ENCODE results near the gene TET3.

The TET3 gene

DNA sequence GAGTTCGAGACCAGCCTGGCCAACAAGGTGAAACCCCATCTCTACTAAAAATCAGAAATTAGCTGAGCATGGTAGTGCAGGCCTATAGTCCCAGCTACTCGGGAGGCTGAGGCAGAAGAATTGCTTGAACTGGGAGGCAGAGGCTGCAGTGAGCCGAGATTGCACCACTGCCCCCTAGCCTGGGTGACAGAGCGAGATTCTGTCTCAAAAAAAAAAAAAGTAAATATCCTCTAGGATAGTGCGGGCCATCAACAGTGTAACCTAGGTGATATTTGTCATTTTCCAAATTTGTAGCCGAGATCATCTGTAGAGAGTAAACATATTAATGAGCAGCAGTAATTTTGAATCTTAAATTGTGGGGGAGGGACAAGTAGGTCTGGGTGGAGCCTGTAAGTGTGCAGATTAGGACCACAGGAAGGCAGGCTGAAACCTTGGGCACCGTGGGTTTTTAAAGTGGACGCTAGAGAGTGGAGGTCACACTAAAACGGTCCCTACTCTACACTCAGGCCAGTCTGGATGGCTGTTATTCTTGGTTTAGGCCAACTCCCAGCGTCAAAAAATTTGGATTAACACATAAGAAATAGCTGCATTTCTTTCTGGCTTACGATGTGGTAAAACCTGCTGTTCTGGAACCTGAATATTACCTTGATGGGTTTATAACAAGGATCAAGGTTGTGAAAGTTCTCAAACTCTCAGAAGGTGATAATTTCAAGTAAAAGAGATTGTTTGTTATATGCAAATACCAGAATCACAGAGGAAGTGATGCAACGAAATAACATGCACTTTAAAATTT lies 22.7 kb upstream of the TET3 start:
- H3K36me3 ChIP-seq: peaks cover 24 to 42% (median 32%) of the 10 kb centered on the region in 3 donors
- no peak overlapping the region for H3K27ac ChIP-seq
- TF ChIP-seq, protein P1, sequence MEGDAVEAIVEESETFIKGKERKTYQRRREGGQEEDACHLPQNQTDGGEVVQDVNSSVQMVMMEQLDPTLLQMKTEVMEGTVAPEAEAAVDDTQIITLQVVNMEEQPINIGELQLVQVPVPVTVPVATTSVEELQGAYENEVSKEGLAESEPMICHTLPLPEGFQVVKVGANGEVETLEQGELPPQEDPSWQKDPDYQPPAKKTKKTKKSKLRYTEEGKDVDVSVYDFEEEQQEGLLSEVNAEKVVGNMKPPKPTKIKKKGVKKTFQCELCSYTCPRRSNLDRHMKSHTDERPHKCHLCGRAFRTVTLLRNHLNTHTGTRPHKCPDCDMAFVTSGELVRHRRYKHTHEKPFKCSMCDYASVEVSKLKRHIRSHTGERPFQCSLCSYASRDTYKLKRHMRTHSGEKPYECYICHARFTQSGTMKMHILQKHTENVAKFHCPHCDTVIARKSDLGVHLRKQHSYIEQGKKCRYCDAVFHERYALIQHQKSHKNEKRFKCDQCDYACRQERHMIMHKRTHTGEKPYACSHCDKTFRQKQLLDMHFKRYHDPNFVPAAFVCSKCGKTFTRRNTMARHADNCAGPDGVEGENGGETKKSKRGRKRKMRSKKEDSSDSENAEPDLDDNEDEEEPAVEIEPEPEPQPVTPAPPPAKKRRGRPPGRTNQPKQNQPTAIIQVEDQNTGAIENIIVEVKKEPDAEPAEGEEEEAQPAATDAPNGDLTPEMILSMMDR (IDR thresholded peaks at IDR 0.05): no peak
- H3K27me3 ChIP-seq: no peaks in the 10 kb centered on the region
- H3K9me3 ChIP-seq: no peaks in the 10 kb centered on the region
- no peak overlapping the region for H3K4me3 ChIP-seq
- intact Hi-C loops (cut with DNase I; ENCODE audit: low total_unique reads): no loop called here
- DNase-seq: no peak
- no peaks in the 10 kb centered on the region for H3K4me1 ChIP-seq

DNA sequence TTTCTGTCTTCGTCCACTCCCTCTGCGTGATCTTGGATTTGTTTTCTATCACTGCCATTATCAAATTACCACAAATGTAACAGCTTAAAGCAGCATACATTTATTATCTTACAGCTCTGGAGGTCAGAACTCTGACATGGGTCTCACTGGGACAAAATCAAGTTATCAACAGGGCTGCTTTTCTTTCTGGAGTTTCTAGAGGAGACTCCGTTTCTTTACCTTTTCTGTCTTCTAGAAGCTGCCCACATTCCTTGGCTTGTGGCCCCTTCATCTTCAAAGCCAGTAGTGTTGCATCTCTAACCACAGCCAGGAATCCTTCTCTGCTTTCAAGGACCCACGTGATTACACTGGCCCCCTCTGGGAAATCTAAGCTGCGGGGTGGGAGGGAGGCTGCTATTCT lies 21.9 kb upstream of the TET3 start:
- no peak overlapping the region for H3K27ac ChIP-seq
- no peak overlapping the region for H3K4me3 ChIP-seq
- no peak for DNase-seq
- no peaks in the 10 kb centered on the region for H3K9me3 ChIP-seq
- intact Hi-C loops (cut with DNase I; ENCODE audit: low total_unique reads): no loop called here
- no peaks in the 10 kb centered on the region for H3K4me1 ChIP-seq
- peaks cover 20 to 34% (median 24%) of the 10 kb centered on the region in 3 donors for H3K36me3 ChIP-seq
- no peaks in the 10 kb centered on the region for H3K27me3 ChIP-seq
- TF ChIP-seq, protein P1 (IDR thresholded peaks at IDR 0.05): no peak

DNA sequence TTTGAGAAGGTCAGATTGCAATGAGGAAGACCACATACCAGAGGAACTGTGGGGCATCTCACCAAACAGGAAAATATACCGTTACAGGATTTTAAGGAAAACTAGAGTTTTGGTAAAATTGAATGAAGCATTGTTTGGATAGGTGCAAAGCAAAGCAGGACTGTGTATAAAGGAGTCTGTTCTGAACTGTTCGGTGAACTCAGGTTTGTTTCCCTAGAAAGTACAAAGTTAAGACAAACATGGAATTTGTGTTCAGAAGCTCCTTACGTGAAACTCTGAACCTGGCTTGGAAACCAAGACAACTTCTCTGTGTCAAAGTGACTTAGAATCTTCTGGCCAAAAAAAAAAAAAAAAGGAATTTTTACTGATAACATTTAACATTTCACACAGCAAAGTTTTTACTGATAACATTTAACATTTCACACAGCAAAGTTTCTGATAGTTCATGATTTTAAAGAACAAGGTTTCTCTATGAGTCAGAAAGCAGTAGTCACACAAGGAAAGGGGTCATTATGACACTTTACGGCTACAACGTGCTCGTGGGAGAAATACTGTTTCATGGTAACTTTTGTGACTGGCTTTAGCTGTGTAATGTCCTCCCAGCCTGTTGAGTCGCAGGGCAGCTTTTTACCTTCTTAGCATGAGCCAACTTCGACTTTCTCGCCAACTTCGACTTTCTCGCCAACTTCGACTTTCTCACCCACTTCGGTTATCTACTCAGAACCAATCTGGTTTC lies 21.2 kb upstream of the TET3 start:
- H3K4me1 ChIP-seq: no peaks in the 10 kb centered on the region
- no peaks in the 10 kb centered on the region for H3K9me3 ChIP-seq
- H3K27ac ChIP-seq: no peak overlapping the region
- no peaks in the 10 kb centered on the region for H3K27me3 ChIP-seq
- H3K4me3 ChIP-seq: no peak overlapping the region
- no peak for DNase-seq
- TF ChIP-seq, protein P1 (IDR thresholded peaks at IDR 0.05): no peak
- H3K36me3 ChIP-seq: peaks cover 15 to 27% (median 16%) of the 10 kb centered on the region in 3 donors
- intact Hi-C loops (cut with DNase I; ENCODE audit: low total_unique reads): no loop called here

GRCh38 chr2:73964223-73964622 lies 20.5 kb upstream of the TET3 start:
- H3K4me1 ChIP-seq: no peaks in the 10 kb centered on the region
- H3K27me3 ChIP-seq: no peaks in the 10 kb centered on the region
- H3K36me3 ChIP-seq: peaks cover 8 to 20% (median 10%) of the 10 kb centered on the region in 3 donors
- no peaks in the 10 kb centered on the region for H3K9me3 ChIP-seq
- no peak for DNase-seq
- TF ChIP-seq, protein P1 (IDR thresholded peaks at IDR 0.05): no peak
- intact Hi-C loops (cut with DNase I; ENCODE audit: low total_unique reads): no loop called here
- H3K27ac ChIP-seq: no peak overlapping the region
- no peak overlapping the region for H3K4me3 ChIP-seq

DNA sequence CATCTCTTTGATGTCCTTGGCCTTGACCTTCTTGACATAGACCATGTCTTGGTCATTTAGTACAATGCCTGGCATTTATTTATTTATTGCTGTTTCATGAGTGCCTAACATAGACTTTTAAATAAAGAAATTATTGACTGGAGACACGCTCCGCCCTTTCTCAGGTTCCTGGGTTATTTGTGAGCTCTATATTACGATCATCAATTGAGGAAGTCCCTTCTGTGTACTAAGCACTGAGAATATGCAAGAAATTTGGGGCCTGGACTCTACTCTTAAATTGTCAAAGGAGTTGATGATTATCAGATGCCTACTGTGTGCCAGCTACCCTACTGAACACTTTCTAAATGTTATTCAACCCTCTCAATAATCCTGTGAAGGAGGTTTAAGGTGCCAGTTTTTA lies 19.7 kb upstream of the TET3 start:
- H3K9me3 ChIP-seq: no peaks in the 10 kb centered on the region
- no peaks in the 10 kb centered on the region for H3K27me3 ChIP-seq
- TF ChIP-seq, protein P1 (IDR thresholded peaks at IDR 0.05): no peak
- peaks cover 0 to 3% (median 0%) of the 10 kb centered on the region in 4 donors for H3K4me1 ChIP-seq
- no peak for DNase-seq
- no peak overlapping the region for H3K27ac ChIP-seq
- H3K36me3 ChIP-seq: peaks cover 1 to 12% (median 6%) of the 10 kb centered on the region in 3 donors
- intact Hi-C loops (cut with DNase I; ENCODE audit: low total_unique reads): no loop called here
- H3K4me3 ChIP-seq: no peak overlapping the region
